ENCODE measurements around the gene ADISSP. TPM values are rescaled to one million over a fixed set of nuclear protein-coding genes. Genes with fewer than 3 reads are reported as not detected.

The ADISSP gene
- total RNA-seq: 32.3 and 39.1 TPM in 2 replicates

DNA sequence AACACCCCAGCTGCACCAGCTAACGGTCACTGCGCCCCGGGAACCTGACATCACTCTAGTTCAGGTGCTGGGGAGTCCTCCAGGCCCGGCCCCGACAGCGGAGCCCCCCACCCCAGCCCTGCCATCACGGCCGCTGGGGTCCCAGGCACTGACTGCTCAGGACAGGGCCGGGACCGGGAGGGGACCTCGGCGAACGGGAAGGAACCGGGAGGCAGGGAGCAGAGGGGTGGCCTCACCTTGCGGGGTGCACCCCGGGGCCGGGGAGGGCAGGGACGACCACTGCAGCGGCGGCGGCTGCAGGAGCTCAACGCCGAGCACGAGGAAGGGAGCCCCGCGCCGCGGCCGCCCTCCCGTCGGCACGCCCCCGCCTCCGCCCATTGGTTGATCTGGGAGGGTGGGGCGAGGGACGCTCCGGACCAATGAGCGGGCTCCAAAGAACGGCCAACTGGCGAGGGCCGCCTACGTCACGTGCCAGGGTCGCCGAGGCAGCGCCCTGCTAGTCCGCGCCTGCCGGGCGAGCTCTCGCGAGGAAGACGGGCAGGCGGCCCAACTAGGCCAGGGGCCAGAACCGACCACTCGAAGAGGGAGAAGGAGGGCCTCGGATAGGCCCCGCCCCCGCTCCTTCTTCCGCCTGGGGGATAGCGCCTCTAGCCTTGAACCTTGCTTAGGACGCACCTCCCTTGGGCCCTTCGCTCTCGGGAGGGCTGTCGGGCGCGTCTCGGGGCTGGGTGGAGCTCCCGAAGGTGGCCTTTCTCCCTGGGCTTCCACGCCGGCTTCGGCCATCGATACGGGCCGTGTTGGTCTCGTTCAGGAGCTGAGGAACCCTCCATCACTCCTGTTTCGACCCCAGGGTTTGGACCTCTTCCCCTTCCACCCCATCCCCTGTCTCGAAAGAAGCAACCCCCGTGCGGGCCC lies at the start of gene ADISSP:
TSS of gene ADISSP (minus strand) at position 327 of the 915 bp plus-strand sequence. CDS start 7,653 bp downstream, outside the sequence.

DNA sequence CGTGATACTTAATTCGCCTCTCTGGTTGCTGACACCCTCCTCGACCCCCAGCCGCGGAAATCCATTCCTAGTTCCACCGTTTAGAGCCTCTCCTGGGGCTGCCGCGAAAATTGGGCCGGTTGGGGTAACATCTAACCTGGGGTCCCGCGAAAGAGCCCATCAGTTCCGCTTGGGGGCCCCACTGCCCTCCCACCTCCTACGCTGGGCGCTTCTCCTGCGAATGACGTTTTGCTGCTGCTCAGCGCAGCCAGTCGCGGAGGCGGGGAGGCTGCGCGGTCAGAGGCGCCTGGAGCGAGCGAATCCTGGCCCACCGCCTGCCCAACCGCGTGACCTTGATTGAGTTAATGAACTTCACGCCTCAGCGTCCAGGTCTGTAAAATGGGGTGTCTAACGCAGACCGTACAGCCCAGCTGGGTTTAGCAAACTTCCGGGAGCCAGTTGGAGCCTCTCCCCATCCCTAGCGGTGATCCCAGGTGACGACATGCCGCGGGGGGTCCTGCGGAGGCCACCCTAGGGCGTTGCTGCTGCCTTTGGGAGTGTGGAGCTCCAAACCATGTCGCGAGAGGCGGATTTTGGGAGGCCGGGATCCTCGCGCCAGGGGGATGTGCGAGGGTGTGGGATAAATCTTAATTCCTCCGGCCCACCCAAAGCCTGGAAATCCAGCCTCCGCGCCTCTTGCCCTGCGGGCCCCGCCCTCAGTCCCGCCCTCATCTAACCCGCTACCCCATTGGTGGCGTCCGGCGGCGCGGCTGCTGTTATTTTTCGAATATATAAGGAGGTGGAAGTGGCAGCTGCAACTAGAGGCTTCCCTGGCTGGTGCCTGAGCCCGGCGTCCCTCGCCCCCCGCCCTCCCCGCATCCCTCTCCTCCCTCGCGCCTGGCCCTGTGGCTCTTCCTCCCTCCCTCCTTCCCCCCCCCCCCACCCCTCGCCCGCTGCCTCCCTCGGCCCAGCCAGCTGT lies 28.2 kb upstream of the ADISSP start, which contains the start of gene CDC25B:
TSS of gene CDC25B (plus strand) at position 800 of the 958 bp plus-strand sequence. CDS start 222 bp downstream, outside the sequence.

DNA sequence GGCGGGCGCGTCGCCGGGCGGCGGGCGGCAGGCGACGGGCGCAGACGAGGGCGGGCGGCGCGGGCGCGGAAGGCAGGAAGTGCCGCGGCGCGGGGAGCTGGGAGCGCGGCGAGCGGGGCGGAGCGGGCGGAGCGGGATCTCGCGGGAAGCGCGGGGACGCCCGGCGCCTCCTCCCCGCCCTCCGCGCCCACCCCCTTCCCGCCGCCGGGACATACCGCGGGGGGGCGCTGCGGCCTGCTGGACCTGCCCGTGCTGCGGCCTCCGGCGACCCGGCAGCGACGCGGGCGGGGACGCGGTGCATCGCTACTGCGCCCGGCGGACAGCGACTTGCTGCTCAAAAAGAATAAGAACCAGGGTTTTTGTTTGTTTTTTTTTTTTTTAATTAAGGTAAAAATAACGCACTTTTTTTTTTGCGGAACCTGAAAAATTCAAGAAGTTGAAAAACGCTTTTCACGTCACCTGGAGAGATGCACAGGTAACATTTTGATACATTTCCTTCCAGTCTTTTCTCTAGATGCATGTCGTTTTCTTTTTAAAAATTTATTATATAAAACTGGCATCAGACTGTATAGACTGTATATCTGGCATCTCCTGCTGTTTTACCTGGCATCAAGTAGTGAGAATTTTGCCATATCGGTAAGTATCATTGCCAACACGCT lies 19.2 kb upstream of the ADISSP start, which contains the start of gene CENPB:
TSS of gene CENPB (minus strand) at position 76 of the 659 bp plus-strand sequence. CDS start 257 bp downstream, outside the sequence.

GRCh38 chr20:3781153-3781910 lies 13.8 kb upstream of the ADISSP start, which contains the start of gene SPEF1:
Gene SPEF1, minus strand, starts transcription at chr20:3781448. Its CDS starts 161 bp downstream, at chr20:3781287.

DNA sequence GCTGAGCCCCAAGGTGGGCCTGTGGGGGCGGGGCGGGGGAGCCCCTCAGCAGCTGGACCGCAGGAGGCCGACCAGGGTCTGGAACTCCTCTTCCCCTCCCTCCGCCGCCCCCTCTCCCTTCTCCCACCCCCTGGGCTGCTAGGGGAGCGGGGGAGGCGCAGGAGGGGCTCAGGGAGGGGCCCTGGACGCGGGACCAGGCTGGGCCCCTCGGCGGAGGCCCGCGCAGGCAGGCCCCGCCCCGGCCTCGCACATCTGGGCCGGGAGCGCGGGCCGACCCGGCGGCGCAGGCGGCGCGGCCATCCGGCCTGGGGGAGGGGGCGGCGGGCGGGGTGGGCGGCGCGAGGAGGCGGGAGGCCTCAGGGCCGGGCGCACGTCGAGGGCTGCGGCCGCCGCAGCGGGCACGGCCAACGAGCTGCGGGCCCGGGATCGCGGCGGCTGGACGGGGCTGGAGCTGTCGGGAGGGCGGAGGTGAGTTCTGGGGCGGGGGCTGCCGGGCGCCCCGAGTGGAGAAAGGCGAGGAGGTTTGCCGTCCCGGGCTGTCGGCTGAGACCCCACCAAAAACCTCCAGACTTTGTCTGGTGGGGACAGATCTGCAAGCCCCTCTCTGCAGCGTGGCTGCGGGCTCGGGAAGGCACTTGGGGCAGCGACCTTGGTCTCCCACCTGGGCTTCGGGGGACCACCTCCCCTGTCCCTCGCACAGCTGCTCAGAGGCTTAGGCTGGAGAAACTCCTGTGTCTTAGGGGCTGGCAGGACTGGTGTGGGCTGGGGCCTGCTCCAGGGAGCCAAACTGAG lies 35.0 kb downstream of the ADISSP start, which contains the start of gene HSPA12B:
TSS of gene HSPA12B (plus strand) at position 359 of the 792 bp plus-strand sequence. CDS start 5,990 bp downstream, outside the sequence.

DNA sequence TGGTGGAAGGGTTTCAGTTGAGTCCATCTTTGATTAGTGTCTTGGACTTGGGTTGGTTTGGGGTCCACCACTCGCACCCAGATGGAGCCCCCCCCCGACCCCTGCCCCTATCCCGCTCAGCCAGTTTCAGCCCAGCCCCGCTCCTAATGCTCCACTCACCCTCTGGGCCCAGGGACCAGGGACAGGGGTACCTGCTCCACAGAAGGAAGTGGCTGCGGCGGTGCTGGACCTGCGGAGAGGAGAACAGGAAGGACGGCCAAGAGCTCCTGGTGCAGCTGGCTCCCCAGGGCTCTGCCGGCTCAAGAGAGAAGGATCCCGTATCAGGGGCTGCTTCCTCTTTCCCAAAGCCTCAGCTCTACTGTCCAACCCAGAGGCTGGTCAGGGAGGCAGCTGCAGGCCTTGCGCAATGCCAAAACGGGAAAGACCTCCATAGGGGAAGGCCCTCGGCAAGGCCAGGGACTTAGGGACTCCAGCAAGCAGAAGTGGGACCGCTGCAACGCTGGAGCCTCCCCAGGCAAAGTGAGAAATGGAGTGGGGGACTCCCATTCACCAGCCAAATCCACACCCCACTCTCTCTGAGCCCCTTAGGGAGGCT lies 55.2 kb downstream of the ADISSP start, which contains the start of gene SIGLEC1:
TSS of gene SIGLEC1 (minus strand) at position 322 of the 595 bp plus-strand sequence. CDS start 5,472 bp downstream, outside the sequence.

Other genes starting within 250 kb of the ADISSP start
- not detected in 2 replicates for gene GFRA4, start 104.4 kb downstream of the ADISSP start, total RNA-seq
- gene ADAM33, start 85.7 kb downstream of the ADISSP start, total RNA-seq: under 0.01 TPM in 1 of 2 replicates, not detected in the other
- gene SIGLEC1, start 55.2 kb downstream of the ADISSP start, total RNA-seq: not detected in 2 replicates
- gene HSPA12B, start 35.1 kb downstream of the ADISSP start, total RNA-seq: 3.9 and 11.1 TPM in 2 replicates
- gene SPEF1, start 13.7 kb upstream of the ADISSP start, total RNA-seq: 0.19 TPM in 1 of 2 replicates, not detected in the other
- gene CENPB, start 19.0 kb upstream of the ADISSP start, total RNA-seq: 94.7 and 115 TPM in 2 replicates
- 29.1 and 32.0 TPM in 2 replicates for gene CDC25B, start 28.6 kb upstream of the ADISSP start, total RNA-seq
- 23.3 and 24.8 TPM in 2 replicates for gene AP5S1, start 52.8 kb upstream of the ADISSP start, total RNA-seq
- 30.7 and 35.7 TPM in 2 replicates for gene MAVS, start 79.1 kb upstream of the ADISSP start, total RNA-seq
- gene PANK2, start 121.6 kb upstream of the ADISSP start, total RNA-seq: 46.7 and 54.1 TPM in 2 replicates
- gene RNF24, start 247.8 kb upstream of the ADISSP start, total RNA-seq: 7.2 and 9.6 TPM in 2 replicates

All from vein endothelial cell (primary cell).